Progenitor cell of endocrine pancreas (in vitro differentiated cells): Measurements from ENCODE around the gene MAD2L1. TPM values are rescaled to one million over a fixed set of nuclear protein-coding genes. Genes with fewer than 3 reads are reported as not detected.

Experiments used
- DNase-seq: peaks from one replicate; pipeline ENCODE4 v3.0.0; 2021; ENCODE audit warnings: low spot score; ENCODE audit not compliant: unreplicated experiment
- H3K27ac Mint-ChIP-seq: 2 replicates; pipeline ENCODE4 v1.8.0; 2021; ENCODE audit warnings: mild to moderate bottlenecking, moderate library complexity, mixed read lengths
- H3K27me3 Mint-ChIP-seq: 2 replicates; pipeline ENCODE4 v1.8.0; 2021; ENCODE audit warnings: mixed read lengths
- H3K36me3 Mint-ChIP-seq: 2 replicates; pipeline ENCODE4 v1.8.0; 2022; ENCODE audit warnings: mixed read lengths; ENCODE audit not compliant: insufficient read depth
- H3K4me1 Mint-ChIP-seq: 2 replicates; pipeline ENCODE4 v1.8.0; 2021; ENCODE audit warnings: low read depth, mixed read lengths
- H3K4me3 Mint-ChIP-seq: 2 replicates; pipeline ENCODE4 v1.8.0; 2021; ENCODE audit warnings: low read depth, mild to moderate bottlenecking, moderate library complexity, mixed read lengths
- H3K9me3 Mint-ChIP-seq: 2 replicates; pipeline ENCODE4 v1.8.0; 2021; ENCODE audit warnings: low read depth, mixed read lengths
- CTCF ChIP-seq: fragments of 200-600 bp; sonication (generic); IDR thresholded peaks from one replicate; pipeline ENCODE4 v1.5.0; 2021; ENCODE audit warnings: antibody characterized with exemption, mild to moderate bottlenecking; ENCODE audit not compliant: unreplicated experiment
- total RNA-seq: library from RNA; stranded (reverse); gene quantifications from 2 replicates; pipeline ENCODE4 v1.2.1, GENCODE V29; 2021

The MAD2L1 gene
- total RNA-seq, 1 donor from 2014 or later = 28.1 TPM

- TF ChIP-seq CTCF = no peak
- H3K27ac Mint-ChIP-seq = no peak overlapping the region
- no peak overlapping the region for H3K4me3 Mint-ChIP-seq
- no peaks in the 10 kb centered on the region for H3K9me3 Mint-ChIP-seq
- H3K27me3 Mint-ChIP-seq = no peaks in the 10 kb centered on the region
- no peaks in the 10 kb centered on the region for H3K36me3 Mint-ChIP-seq
- no peak for DNase-seq
- peaks cover 2% of the 10 kb centered on the region for H3K4me1 Mint-ChIP-seq
These were observed 58.7 kb downstream of the MAD2L1 start for GRCh38 chr4:120007896-120008436.

GRCh38 chr4:120007191-120007871 is 59.3 kb downstream of the MAD2L1 start:
- no peak for DNase-seq
- H3K4me1 Mint-ChIP-seq = peaks cover 2% of the 10 kb centered on the region
- TF ChIP-seq CTCF = no peak
- H3K27ac Mint-ChIP-seq = no peak overlapping the region
- no peak overlapping the region for H3K4me3 Mint-ChIP-seq
- H3K27me3 Mint-ChIP-seq = no peaks in the 10 kb centered on the region
- H3K9me3 Mint-ChIP-seq = no peaks in the 10 kb centered on the region
- no peaks in the 10 kb centered on the region for H3K36me3 Mint-ChIP-seq
